Activated T-helper 9 cell treated with anti-CD3 and anti-CD28 coated beads, Interleukin-2, amount 50 U/mL, for 16 hours (primary cell): ENCODE results near the gene MCM9.

Experiments used
- DNase-seq: peaks from one replicate; pipeline ENCODE4 v3.0.0-alpha.2; 2020; ENCODE audit warnings: low read depth

The MCM9 gene

DNA sequence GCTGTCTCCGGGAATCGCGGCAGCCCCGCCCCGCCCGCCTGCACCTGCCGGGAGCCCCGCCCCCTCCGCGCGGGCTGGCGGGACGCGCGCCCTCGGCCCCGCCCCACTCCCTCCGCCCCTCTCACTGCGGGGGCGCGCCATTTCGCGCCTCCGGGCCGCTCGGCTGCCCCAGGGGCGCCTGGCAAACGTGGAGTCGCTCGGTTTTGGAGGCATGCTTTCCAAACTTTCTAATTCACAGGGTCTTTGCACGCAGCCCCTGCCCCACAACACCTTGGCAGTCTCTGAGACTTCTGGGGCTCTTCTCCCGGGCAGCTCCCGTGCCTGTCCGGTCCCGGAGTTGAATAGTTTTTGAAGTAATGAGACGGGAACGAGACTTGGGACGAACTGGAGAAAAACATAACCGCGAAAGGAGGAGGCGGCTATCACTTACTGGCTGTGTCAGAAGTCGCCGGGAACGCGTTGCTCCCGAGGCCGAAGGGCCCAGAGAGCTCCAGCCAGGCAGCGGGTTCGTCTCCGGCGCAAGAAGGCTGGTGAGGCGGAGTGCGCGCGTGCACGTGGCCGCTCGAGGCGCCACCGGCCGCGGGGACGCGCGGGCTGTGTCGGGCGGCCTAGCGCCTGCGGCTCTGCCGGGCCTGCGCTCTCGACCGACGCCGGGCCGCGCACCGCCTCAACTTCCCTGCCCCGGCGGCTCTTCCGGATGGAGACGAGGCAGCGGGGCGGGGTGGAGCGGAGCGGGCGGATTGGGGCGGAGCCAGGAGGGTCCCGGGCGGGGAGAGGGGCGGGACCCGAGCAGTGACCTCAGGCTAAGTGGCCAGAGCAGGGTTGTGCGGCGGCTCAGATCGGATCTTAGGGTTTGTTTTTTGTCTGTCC, at the start of gene MCM9:
Gene MCM9, minus strand, starts transcription at position 699 of the 870 bp plus-strand sequence. CDS start 3,436 bp downstream, outside the sequence.
- DNase-seq: peak; percentile 81

DNA sequence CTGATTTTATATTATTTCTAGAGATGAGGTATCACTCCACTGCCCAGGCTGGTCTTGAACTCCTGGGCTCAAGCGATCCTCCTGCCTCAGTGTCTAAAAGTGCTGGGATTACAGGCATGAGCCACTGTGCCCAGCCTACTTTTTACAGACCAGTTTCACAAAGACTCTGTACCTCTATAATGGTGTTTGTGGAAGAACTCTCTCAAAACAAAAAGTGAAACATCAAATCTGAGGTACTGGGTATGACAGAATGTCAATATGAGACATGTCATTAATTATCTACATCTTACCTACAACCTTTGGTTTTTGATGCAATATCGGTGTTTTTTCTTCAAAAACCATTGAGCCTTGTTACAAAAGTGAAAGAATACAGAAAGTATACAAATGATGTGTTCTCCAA, 49.4 kb upstream of the MCM9 start:
- DNase-seq: no peak

DNA sequence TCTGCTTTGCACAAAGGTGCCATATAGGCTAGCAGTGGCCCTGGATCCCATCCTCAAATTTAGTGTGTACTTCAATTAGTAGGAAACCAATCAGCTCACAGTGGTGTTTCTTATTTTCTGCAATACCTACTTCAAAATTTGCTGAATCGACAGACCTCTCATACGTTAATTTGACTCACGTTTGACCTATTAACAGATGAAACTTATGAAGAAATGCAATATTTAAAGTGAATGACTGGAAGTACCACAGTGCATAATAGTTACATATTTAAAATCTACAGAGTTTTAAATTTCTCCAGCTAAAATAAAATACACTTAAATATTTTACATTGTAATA, 47.6 kb upstream of the MCM9 start:
- no peak for DNase-seq

DNA sequence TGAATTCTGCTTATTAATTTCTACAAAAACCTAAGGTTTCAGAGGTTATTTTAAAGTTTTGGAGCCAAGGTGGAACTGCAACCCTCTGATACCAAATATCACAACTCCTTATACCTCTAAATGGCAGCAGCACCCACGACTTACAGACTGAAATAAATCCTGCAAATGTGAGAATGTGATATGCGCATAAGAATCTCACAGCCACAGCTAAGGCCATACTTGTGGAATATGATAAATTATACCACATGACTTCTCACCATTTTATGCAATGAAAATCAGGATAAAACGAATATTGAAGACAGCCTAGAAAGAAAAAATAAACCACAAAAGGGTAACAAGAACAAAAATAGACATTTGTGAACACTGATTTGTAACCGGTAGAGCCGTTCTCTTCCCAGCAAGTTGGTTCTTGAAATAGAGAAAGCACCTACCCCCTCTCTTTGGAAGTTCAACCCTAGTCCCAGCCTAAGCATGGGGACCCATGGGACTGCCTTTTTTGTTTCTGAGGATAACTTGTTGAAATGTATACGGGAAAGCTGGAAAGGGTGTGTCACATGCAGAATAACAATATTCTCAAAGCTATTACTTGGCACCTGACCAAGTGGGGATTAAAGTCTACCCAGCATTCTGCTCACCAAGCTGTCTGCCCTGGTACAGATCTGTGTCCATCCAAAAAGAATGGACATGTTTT, 47.1 kb upstream of the MCM9 start:
- DNase-seq: no peak

DNA sequence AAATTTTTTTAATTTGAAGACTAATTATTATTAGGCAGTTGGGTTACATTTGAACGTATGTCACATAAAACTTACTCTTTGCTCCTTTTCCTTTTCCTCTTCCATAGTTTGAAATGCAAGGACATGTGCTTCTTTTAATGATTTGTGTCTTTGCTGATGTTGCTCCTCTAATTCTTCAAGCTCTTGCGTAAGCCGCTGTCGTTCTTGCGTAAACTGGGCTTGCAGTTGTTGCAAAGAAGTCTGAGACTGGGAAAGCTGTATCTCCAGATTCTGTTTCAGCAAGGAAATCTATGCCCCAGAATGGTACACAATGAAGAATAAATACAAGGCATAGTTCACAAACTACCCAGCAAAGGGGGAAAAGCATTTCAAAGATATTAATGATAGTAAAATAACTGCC, 45.1 kb upstream of the MCM9 start:
- no peak for DNase-seq

DNA sequence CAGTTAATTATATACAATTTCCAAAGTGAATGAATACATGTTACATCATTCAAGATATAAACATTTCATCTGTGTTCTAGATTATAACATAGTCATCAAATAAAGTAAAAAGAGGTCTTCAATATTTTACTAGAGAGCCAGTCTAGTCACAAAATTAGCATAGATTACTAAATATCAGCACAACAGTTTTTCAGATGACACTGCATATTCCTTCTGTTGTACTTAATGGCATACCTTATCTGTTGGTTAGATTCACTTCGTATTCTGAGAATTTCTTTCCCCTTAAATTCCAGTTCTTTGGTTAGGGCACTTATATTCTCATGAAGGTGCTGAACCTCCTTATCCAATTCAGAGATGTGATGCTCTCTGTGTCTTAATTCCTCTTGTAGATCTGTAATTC, 39.8 kb upstream of the MCM9 start:
- DNase-seq: no peak

DNA sequence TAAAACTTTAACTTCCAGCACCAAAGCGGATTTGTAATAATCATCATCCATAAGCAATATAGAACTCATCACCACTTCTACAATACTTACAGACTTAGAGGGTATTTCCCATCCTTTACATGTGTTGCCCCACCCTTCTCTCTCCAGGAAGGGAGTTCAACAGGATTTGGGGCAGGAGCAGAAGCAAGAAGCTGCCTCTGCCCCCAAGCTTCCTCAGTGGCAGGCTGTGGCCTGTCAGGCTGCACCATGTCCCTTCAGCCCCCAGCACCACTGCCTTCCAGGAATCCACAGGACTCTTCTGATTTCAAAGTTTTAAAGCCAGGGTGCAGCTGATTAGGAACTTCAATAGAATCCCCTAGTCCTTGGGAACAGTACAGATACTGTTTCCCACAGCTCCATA, 36.7 kb upstream of the MCM9 start:
- no peak for DNase-seq

DNA sequence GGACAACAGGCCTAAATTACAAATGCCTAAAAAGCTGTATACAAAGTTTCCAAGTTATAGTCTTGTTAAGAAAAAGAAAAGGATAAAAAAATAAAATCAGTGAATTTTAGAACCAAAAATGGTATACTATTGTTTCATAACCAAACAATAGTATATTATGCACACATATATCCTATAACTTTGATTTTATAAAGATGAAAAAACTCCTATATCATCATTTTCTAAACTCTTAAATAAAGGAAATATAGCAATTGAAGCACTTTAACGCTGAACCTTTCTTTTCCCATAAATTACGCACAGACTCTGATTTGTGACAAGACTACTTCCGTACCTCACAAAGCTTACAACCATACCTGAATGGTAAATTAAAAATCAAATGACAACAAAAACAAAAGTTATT, 35.9 kb upstream of the MCM9 start:
- DNase-seq: no peak

DNA sequence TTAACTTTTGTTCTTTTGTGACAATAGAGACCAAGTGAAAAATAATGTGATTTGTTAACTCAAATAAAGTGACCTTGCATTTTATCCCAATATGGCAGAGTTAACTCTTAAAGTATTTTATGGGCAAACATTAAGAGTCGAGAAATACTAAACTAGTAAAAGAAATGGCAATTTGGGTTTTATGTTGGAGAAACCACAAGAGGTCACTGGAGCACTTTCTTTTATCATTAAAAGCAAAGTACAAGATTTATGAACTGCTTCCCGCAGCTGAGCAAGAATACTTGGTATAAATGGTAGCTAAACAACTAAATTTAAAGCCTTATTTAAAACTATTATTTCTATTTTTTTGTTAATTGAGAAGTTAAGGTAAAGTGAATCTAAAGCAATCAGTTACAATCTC, 33.5 kb upstream of the MCM9 start:
- no peak for DNase-seq

DNA sequence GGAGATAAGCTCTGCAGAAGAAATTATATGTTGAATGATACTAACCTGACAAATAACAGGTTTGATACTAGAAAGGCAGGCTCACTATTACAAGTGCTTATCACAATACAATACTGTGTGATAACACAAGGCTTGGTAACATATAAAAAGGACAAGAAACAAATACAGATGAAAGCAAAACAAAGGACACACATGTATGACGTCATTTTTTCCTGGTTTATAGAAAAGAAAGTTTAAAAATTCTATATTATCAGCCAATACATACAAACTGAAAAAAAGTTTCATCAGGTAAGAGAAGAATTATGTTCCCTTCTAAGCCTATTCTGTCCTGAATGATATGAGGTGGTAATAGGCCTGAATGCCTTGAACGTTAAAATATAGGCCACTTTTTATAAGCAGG, 32.3 kb upstream of the MCM9 start:
- no peak for DNase-seq

DNA sequence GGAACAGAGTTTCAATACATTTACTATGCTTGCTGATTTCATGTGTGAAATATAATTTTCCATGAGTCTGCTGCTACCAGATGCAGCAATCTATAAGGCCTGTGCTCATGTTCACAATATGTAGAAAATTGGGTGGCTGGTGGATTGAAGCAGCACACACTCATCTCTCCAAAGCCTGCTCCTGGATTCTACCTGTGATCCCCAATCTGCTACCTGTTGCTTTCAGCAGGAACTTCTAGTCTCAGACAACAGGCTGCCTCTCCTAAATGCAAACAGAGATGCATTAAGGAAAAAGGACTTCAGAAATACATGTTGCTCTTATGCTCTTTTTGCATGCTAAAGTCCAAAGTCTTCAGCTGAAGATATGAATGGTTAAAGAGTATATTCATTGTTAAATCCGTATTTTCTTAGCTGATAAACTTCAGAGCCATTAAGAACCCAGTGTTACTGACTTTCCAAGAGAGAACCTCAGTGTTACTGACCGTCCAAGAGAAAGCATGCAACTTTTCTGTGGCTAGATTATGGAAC, 30.9 kb upstream of the MCM9 start:
- no peak for DNase-seq

DNA sequence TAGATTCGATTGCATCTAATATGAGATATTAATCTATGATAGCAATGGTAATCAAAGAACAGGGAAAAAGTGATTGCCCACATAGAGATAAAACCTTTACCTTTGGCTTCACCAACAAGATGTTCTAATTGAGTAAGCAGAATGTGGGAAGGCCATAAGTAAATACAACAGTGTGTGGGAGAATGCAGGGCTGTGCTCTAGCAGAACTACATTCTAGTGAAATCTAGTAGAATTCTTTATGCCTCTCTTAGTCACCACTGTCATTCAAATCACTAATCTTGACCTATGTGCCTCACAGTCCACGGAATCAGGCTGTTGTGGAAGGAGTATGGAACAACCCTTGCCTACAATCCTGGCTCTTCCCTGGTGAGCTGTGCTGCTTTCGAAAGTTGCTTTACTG, 30.4 kb upstream of the MCM9 start:
- no peak for DNase-seq

DNA sequence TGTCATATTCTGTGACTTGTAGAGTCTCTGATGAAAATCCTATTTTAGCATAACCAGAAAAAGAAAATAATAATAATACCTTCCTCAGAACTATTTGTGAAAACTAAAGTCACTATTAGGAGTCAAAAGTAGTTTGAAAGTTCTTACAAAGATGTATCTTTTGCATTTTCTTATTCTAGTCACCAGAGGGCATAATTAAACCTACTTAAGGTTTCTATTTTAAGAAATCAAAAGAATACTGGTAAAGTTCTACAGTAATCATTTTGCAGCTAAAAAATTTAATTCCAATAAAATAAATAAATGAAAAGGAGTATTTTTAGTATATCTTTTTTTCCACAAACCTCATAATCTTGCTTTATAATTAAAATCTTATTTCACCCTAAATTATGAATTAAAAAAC, 28.0 kb upstream of the MCM9 start:
- no peak for DNase-seq

DNA sequence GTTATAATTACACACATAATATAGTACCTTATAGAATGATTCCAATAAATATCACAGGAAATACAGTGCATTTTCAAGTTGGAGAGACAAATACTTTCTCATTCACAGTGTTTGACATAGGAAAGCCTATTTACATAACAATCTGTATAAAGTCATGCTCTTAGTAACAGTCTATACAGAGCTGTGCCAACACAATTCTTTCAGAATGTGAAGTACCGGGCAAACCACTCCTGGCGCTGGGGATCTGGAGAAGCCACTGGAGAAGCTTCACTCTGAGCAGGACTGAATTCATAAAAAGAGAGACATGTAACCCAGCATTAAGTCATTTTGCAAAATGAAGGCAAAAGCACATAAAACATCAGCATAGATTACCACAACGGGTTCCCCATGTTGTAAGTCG, 24.9 kb upstream of the MCM9 start:
- DNase-seq: no peak

DNA sequence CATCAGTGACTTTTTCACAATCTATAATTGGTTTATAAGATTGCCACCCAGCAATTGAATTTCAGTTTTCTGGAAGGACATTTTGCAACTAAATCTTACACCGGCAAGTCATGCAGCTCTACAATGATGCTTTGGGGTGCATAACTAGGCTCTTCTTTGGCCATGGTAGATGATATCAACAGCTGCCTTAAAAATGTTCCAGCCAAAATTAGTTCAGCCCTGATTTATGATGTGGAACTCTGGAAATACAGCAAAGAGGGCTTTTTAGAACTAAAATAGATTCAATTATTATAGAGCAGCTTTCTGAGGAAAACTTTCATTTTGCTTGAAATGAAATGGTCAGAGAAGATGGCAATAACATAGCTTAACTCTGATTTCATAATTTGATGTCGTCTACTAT, 18.4 kb upstream of the MCM9 start:
- no peak for DNase-seq

DNA sequence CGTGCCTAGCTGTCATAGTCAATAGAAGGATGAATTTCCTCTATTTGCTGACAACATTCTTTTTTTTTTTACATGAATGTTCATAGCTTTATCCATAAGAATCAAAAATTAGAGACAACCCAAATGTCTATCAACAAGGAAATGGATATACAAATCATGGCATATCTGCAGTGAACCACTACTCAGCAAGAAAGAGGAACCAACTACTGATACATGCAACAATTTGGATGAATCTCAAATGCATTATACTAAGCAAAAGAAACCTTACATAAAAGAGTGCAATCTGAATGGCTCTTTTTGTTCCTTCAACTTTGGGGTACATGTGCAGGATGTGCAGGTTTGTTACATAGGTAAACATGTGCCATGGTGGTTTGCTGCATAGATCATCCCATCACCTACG, 17.7 kb upstream of the MCM9 start:
- no peak for DNase-seq

DNA sequence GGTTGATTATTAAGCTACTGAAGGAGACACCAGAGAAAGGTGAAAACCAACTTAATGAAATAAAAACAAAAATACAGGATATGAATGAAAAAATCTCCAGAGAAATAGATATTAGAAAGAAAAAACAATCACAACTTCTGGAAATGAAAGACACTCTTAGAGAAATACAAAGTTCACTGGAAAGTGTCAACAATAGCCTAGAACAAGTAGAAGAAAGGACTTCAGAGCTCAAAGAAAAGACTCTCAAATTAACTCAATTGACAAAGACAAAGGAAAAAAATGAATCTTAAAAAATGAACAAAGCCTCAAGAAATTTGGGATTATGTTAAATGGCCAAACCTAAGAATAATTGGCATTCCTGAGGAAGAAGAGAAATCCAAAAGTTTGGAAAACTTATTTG, 10.3 kb upstream of the MCM9 start:
- no peak for DNase-seq

DNA sequence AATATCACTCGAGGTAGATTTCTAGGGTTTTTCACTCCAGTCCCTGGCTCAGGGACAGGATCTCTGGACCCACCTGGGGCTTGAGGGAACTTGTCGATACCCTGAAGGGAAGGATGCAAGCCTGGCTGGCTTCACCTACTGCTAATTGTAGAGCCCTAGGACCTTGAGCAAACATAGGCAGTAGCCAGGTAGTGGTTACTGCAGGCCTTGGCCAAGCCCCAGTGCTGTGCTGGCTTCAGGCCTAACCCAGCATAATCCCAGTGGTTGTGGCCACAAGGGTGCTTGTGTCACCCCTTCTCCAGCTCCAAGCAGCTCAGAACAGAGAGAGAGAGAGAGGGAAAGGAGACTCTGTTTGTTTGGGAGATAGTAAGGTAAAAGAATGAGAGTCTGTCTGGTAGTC, 5.8 kb upstream of the MCM9 start:
- no peak for DNase-seq

DNA sequence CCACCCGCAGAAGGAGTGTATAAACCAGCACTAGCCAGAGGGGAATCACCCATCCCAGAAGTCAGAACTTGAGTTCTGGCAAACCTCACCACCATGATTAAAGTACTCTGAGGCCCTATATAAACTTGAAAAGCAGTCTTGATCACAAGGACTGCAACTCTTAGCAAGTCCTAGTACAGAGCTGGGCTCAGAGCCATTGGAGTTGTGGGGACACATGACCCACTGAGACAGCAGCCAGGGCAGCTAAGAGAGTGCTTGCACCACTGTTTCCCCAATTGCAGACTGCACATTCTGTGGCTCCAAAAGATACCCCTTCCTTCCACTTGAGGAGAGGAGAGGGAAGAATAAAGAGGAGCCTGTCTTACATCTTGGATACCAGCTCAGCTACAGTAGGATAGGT, 4.7 kb upstream of the MCM9 start:
- DNase-seq: no peak

DNA sequence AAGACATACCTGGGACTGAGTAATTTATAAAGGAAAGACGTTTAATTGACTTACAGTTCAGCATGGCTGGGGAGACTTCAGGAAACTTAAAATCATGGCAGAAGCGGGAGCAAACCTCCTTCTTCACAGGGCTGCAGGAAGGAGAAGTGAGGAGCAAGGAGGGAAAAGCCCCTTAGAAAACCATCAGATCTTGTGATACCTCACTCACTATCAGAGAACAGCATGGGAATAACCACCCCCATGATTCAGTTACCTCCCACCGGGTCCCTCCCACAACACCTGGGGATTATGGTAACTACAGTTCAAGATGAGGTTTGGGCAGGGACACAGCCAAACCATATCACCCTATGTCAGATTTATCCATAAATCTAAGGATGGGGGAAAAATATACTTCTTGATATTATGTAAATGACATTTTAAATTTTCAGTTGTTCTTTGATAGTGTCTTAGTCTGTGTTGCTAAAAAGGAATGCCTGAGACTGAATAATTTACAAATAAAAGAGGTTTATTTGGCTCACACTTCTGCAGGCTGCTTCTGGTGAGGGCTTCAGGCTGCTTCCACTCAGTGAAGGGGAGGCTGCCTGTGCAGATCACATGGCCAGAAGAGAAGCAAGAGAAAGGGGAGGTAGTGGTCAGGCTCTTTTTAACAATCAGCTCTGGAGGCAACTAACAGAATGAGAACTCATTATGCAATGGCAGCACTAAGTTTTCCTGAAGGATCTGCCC, 1.2 kb upstream of the MCM9 start:
- no peak for DNase-seq

DNA sequence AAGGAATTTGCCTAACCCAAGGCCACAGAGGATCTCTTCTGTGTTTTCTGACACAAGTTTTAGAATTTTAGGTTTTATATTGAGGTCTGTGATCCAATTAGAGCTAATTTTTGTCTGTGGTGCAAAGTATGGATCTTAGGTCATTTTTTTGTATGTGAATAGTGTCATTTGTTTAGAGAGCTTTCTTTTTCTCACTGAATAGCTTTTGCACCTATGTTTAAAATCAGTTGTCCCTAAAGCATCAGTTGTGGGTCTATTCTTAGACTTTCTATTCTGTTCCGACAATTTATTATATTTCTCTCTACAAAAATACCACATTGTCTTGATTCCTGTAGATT, 341 bp upstream of the MCM9 start:
- no peak for DNase-seq

DNA sequence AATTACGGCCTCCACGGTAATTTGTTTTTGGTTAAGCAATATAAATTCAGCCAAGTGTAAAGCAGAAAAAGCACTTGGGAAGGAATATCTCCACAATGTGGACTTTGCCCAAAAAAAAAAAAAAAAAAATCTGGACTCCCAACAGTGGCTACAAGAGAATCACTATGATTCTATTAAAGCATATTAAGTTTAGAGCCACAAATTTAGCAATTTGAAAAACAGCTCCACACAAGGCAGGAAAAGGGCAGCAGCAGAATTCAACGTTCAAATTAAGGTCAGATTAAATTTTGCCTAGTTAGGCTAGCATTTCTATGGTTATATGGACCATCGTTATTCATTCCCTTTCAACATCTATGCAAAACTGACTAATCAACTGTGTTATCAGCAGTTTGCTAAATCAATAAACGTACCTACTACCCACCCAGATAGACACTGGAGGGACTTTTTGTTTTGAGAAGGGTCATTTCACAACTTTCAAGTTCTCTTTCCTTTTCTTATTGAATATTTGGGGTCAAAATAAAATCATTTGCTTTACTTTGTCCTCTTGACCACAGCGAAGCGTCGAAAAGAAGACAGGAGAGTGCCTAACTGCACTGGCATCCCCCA, 1.0 kb downstream of the MCM9 start:
- no peak for DNase-seq

DNA sequence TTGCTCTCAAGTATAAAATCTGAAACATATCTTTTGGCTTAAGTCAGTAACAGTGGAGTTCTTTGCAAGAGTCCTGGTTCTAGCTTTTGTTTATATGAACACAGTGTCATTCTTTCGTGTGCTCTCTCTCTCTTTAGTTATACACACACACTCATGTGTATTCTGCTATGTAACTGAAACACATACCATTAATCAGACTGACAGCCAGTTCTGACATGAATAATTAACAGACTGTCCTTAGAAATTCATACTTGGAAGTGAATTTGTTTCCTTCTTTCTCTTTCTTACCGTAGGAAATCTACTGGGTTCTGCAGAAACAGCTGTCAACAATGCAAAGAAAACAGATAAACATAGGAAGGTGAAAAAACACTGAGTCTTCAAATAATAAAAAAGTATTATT, 2.5 kb downstream of the MCM9 start:
- DNase-seq: no peak
